ACC112 (cell line): ENCODE data around the gene EXOSC3.
"Not testable (repeated sequence)": the region's sequence is repeated elsewhere in the genome, so short reads cannot be mapped to it uniquely, and the experiment has no call there.

Experiments used
- H2AFZ ChIP-seq: fragments of 200-600 bp; sonication (generic); one replicate; pipeline ENCODE4 v1.6.0; 2017; ENCODE audit warnings: antibody characterized with exemption, low read length; ENCODE audit not compliant: unreplicated experiment
- H3K27ac ChIP-seq: fragments of 200-600 bp; sonication (generic); 2 replicates; pipeline ENCODE4 v1.5.1; 2014; ENCODE audit warnings: low read depth, mild to moderate bottlenecking, antibody characterized with exemption, low read length, moderate library complexity
- H3K27me3 ChIP-seq: fragments of 200-600 bp; sonication (generic); 2 replicates; pipeline ENCODE4 v1.6.1; 2014; ENCODE audit warnings: mild to moderate bottlenecking, antibody characterized with exemption, low read length, moderate library complexity, mixed read lengths; ENCODE audit not compliant: insufficient read depth
- H3K36me3 ChIP-seq: fragments of 200-600 bp; sonication (generic); 2 replicates; pipeline ENCODE4 v1.6.1; 2016; ENCODE audit warnings: mild to moderate bottlenecking, antibody characterized with exemption, low read length, moderate library complexity, mixed read lengths; ENCODE audit not compliant: insufficient read depth
- H3K4me1 ChIP-seq: fragments of 200-600 bp; sonication (generic); one replicate; pipeline ENCODE4 v1.6.1; 2016; ENCODE audit warnings: low read length, mixed read lengths; ENCODE audit not compliant: insufficient read depth, unreplicated experiment, control insufficient read depth
- H3K4me3 ChIP-seq: fragments of 200-600 bp; sonication (generic); 2 replicates; pipeline ENCODE4 v1.5.1; 2014; ENCODE audit warnings: mild to moderate bottlenecking, low read depth, low read length
- H3K79me2 ChIP-seq: fragments of 200-600 bp; sonication (generic); one replicate; pipeline ENCODE4 v1.6.0; 2016; ENCODE audit warnings: low read length; ENCODE audit not compliant: control insufficient read depth, unreplicated experiment, insufficient read depth

EXOSC3 gene

GRCh38 chr9:37751704-37752103 lies 33.2 kb downstream of the EXOSC3 start:
- not testable (repeated sequence) for H3K27me3 ChIP-seq, H3K4me1 ChIP-seq, H2AFZ ChIP-seq, H3K36me3 ChIP-seq, H3K27ac ChIP-seq, H3K4me3 ChIP-seq
- H3K79me2 ChIP-seq, result peaks cover 19% of the 10 kb centered on the region

- Histone ChIP-seq H3K79me2 (peaks cover 19% of the 10 kb centered on the region), H2AFZ (no peak overlapping the region)
Measured at GRCh38 chr9:37751186-37751585, 33.7 kb downstream of the EXOSC3 start.

GRCh38 chr9:37749129-37749528 lies 35.7 kb downstream of the EXOSC3 start:
- H3K4me1 ChIP-seq, result peaks cover under 1% of the 10 kb centered on the region
- H3K4me3 ChIP-seq, result no peak overlapping the region
- no peak overlapping the region for H2AFZ ChIP-seq
- no peak overlapping the region for H3K27ac ChIP-seq
- peaks cover 8% of the 10 kb centered on the region; the same call in 1 of the 2 replicates for H3K27me3 ChIP-seq
- H3K79me2 ChIP-seq, result peaks cover 3% of the 10 kb centered on the region
- no peaks in the 10 kb centered on the region for H3K36me3 ChIP-seq

More at GRCh38 chr9:37751186-37751585, 33.7 kb downstream of the EXOSC3 start:
- Histone ChIP-seq H3K27me3 (no peaks in the 10 kb centered on the region), H3K36me3 (no peaks in the 10 kb centered on the region), H3K4me3 (no peak overlapping the region), H3K4me1 (peaks cover 7% of the 10 kb centered on the region), H3K27ac (no peak overlapping the region)

- Histone ChIP-seq H3K4me1 (no peaks in the 10 kb centered on the region), H3K36me3 (no peaks in the 10 kb centered on the region), H3K79me2 (no peaks in the 10 kb centered on the region), H3K27me3 (peaks cover 8% of the 10 kb centered on the region; the same call in 1 of the 2 replicates), H3K27ac (no peak overlapping the region), H3K4me3 (no peak overlapping the region), H2AFZ (peak overlapping the region; percentile 24)
Measured at GRCh38 chr9:37747271-37747753, 37.6 kb downstream of the EXOSC3 start.

GRCh38 chr9:37746448-37747270 lies 38.2 kb downstream of the EXOSC3 start:
- H3K36me3 ChIP-seq, result no peaks in the 10 kb centered on the region
- H3K79me2 ChIP-seq, result no peaks in the 10 kb centered on the region
- peak overlapping the region; percentile 24 for H2AFZ ChIP-seq
- no peak overlapping the region for H3K4me3 ChIP-seq
- H3K27ac ChIP-seq, result no peak overlapping the region
- no peaks in the 10 kb centered on the region for H3K4me1 ChIP-seq
- H3K27me3 ChIP-seq, result peaks cover 8% of the 10 kb centered on the region; the same call in 1 of the 2 replicates

- Histone ChIP-seq H2AFZ (no peak overlapping the region), H3K4me1 (no peaks in the 10 kb centered on the region), H3K4me3 (no peak overlapping the region), H3K27me3 (peaks cover 8% of the 10 kb centered on the region; the same call in 1 of the 2 replicates), H3K79me2 (no peaks in the 10 kb centered on the region), H3K27ac (no peak overlapping the region), H3K36me3 (no peaks in the 10 kb centered on the region)
Measured at GRCh38 chr9:37745970-37746369, 38.9 kb downstream of the EXOSC3 start.

GRCh38 chr9:37740631-37741328 lies 44.1 kb downstream of the EXOSC3 start:
- H3K27ac ChIP-seq, result no peak overlapping the region
- H3K4me1 ChIP-seq, result no peaks in the 10 kb centered on the region
- H2AFZ ChIP-seq, result no peak overlapping the region
- peaks cover 26% of the 10 kb centered on the region for H3K27me3 ChIP-seq
- H3K36me3 ChIP-seq, result no peaks in the 10 kb centered on the region
- no peaks in the 10 kb centered on the region for H3K79me2 ChIP-seq
- no peak overlapping the region for H3K4me3 ChIP-seq

- Histone ChIP-seq H2AFZ (no peak overlapping the region), H3K79me2 (no peaks in the 10 kb centered on the region), H3K4me1 (no peaks in the 10 kb centered on the region), H3K27ac (no peak overlapping the region), H3K36me3 (no peaks in the 10 kb centered on the region), H3K4me3 (no peak overlapping the region), H3K27me3 (peaks cover 31% of the 10 kb centered on the region)
Measured at GRCh38 chr9:37740128-37740527, 44.7 kb downstream of the EXOSC3 start.

GRCh38 chr9:37739222-37739621 lies 45.6 kb downstream of the EXOSC3 start:
- Histone ChIP-seq H3K27ac (no peak overlapping the region), H3K79me2 (no peaks in the 10 kb centered on the region), H3K4me1 (no peaks in the 10 kb centered on the region), H3K27me3 (peaks cover 32% of the 10 kb centered on the region), H3K36me3 (no peaks in the 10 kb centered on the region), H3K4me3 (no peak overlapping the region), H2AFZ (no peak overlapping the region)

GRCh38 chr9:37732952-37733351 lies 51.9 kb downstream of the EXOSC3 start:
- Histone ChIP-seq H3K79me2 (no peaks in the 10 kb centered on the region), H2AFZ (no peak overlapping the region), H3K4me3 (no peak overlapping the region), H3K36me3 (no peaks in the 10 kb centered on the region), H3K4me1 (no peaks in the 10 kb centered on the region), H3K27ac (no peak overlapping the region), H3K27me3 (peaks cover 72% of the 10 kb centered on the region)
